ENCODE measurements around the gene GPR161. TPM values are rescaled to one million over a fixed set of nuclear protein-coding genes. Genes with fewer than 3 reads are reported as not detected.
A peak's percentile ranks its signal among the peaks of the same experiment; 100 is the strongest.

Gene GPR161
- total and polyA plus RNA-seq, 2 experiments from 2014 or later = 7.9 to 11.6 TPM

- H3K4me3 ChIP-seq = peak overlapping the region; percentile 77; the same call in 1 of the 2 replicates
- no peak for ATAC-seq
- TF ChIP-seq ZNF331 (CRISPR knock-in tag; IDR thresholded peaks at IDR 0.05; ENCODE audit: low read depth) (no peak), ETS1 (IDR thresholded peaks at IDR 0.05) (no peak), CREB1 (CRISPR knock-in tag; IDR thresholded peaks at IDR 0.05; ENCODE audit: low read depth) (no peak), EZH2 (IDR thresholded peaks at IDR 0.05; ENCODE audit: low read depth, unreplicated experiment) (no peak), EZH2phosphoT487 (IDR thresholded peaks at IDR 0.05; ENCODE audit: unreplicated experiment) (no peak), STAT1 (IDR thresholded peaks at IDR 0.05; ENCODE audit: unreplicated experiment) (no peak), ZNF114 (CRISPR knock-in tag; IDR thresholded peaks at IDR 0.05) (no peak), ZNF462 (CRISPR knock-in tag; IDR thresholded peaks at IDR 0.05) (no peak), POLR2AphosphoS5 (IDR thresholded peaks at IDR 0.05; ENCODE audit: low read depth) (no peak), CTCF (conservative IDR thresholded peaks at IDR 0.05; ENCODE audit: low read depth in 2 of 2) (no peak), REST (IDR thresholded peaks at IDR 0.05; ENCODE audit: unreplicated experiment) (no peak), NANOG (IDR thresholded peaks at IDR 0.05; ENCODE audit: borderline replicate concordance) (no peak), JUNB (IDR thresholded peaks at IDR 0.05; ENCODE audit: unreplicated experiment) (no peak)
These were observed 1.4 kb upstream of the GPR161 start for GRCh38 chr1:168138134-168138533.

More at GRCh38 chr1:168138134-168138533, 1.4 kb upstream of the GPR161 start:
- DNase-seq (ENCODE audit: low spot score) = no peak
- Histone ChIP-seq H3K4me2 (peak overlapping the region; percentile 83), H3K4me1 (ENCODE audit: insufficient read depth) (peaks cover 15% of the 10 kb centered on the region), H3F3A (replicated peaks; ENCODE audit: low read depth) (no peaks in the 10 kb centered on the region), H3K27me3 (ENCODE audit: insufficient read depth) (peaks cover 35% of the 10 kb centered on the region), H2AFZ (peak overlapping the region; percentile 99), H3K27ac (ENCODE audit: low read depth) (no peak overlapping the region), H3K79me2 (replicated peaks; ENCODE audit: insufficient read depth) (0 out of 2 replicates have a peak, but pooled peaks cover 14% of the 10 kb centered on the region), H3K9me2 (ENCODE audit: insufficient read depth) (no peaks in the 10 kb centered on the region), H3K36me3 (ENCODE audit: insufficient read depth) (no peaks in the 10 kb centered on the region), H4K20me1 (replicated peaks; ENCODE audit: insufficient read depth) (0 out of 2 replicates have a peak, but pooled peaks cover 5% of the 10 kb centered on the region)
- Mint-ChIP-seq H3K4me3 (peak overlapping the region; percentile 95), H3K27me3 (ENCODE audit: insufficient read depth, low read depth, poor library complexity) (peaks cover 17% of the 10 kb centered on the region), H3K36me3 (ENCODE audit: low read depth) (peaks cover 4% of the 10 kb centered on the region; the same call in 1 of the 3 replicates), H3K4me1 (peaks cover 22% of the 10 kb centered on the region; the same call in 2 of the 3 replicates), H3K27ac (no peak overlapping the region), H3K9me3 (no peaks in the 10 kb centered on the region; the same call in 2 of the 3 replicates)
